ENCODE results near the gene ATP1B2.

The ATP1B2 gene

DNA sequence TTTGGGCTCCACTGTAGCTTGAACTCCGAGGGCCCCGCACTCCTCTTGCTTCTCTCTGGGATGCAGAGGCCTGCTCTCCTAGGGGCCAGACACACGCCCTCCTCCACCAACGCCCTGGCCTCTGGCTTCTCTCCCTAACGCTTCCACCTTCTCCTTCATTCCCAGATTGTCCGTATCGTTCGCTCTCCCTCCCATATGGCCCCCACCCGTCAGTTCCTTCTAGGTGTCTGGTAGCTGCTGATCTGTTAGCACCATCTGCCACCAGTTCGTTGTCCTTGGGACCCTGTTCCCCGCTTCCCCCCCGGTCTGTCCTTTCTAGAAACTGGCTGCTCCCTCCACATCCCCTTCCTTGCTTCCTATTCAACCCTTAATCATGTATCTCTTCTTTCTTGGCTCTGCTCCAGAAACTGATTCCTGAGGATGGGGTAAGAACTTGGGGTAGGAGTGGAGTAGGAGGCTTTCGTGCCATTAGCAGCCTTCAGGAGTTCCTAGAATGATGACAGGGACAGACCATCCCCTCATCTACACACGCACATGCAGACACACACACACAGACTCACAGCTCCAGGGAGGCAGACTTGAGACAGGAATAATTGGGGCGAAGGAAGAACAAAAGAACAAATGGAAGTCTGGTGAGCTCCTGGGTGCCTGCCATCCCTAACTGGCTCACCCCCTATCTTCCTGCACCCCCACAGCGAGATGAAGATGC lies 4.3 kb downstream of the ATP1B2 start:
- TF ChIP-seq CEBPB (IDR thresholded peaks at IDR 0.05): no peak
- no peak for TF ChIP-seq TAF1 (IDR thresholded peaks at IDR 0.05; ENCODE audit: low read depth)
- no peak for TF ChIP-seq TCF12 (IDR thresholded peaks at IDR 0.05; ENCODE audit: low read depth)
- TF ChIP-seq CREB1 (IDR thresholded peaks at IDR 0.05; ENCODE audit: low read depth): no peak
- TF ChIP-seq ZBTB7A (IDR thresholded peaks at IDR 0.05; ENCODE audit: low read depth): no peak
- no peak for TF ChIP-seq YY1 (IDR thresholded peaks at IDR 0.05; ENCODE audit: low read depth)
- no peak for TF ChIP-seq FOXM1 (IDR thresholded peaks at IDR 0.05; ENCODE audit: borderline replicate concordance, low read depth)
- no peak for TF ChIP-seq TEAD4 (IDR thresholded peaks at IDR 0.05)
- no peak for TF ChIP-seq EP300 (IDR thresholded peaks at IDR 0.05; ENCODE audit: borderline replicate concordance)
- TF ChIP-seq NFIC (IDR thresholded peaks at IDR 0.05): no peak
- TF ChIP-seq MAX (IDR thresholded peaks at IDR 0.05): no peak
- TF ChIP-seq, protein P1, sequence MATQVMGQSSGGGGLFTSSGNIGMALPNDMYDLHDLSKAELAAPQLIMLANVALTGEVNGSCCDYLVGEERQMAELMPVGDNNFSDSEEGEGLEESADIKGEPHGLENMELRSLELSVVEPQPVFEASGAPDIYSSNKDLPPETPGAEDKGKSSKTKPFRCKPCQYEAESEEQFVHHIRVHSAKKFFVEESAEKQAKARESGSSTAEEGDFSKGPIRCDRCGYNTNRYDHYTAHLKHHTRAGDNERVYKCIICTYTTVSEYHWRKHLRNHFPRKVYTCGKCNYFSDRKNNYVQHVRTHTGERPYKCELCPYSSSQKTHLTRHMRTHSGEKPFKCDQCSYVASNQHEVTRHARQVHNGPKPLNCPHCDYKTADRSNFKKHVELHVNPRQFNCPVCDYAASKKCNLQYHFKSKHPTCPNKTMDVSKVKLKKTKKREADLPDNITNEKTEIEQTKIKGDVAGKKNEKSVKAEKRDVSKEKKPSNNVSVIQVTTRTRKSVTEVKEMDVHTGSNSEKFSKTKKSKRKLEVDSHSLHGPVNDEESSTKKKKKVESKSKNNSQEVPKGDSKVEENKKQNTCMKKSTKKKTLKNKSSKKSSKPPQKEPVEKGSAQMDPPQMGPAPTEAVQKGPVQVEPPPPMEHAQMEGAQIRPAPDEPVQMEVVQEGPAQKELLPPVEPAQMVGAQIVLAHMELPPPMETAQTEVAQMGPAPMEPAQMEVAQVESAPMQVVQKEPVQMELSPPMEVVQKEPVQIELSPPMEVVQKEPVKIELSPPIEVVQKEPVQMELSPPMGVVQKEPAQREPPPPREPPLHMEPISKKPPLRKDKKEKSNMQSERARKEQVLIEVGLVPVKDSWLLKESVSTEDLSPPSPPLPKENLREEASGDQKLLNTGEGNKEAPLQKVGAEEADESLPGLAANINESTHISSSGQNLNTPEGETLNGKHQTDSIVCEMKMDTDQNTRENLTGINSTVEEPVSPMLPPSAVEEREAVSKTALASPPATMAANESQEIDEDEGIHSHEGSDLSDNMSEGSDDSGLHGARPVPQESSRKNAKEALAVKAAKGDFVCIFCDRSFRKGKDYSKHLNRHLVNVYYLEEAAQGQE (IDR thresholded peaks at IDR 0.05; ENCODE audit: low read depth): no peak

DNA sequence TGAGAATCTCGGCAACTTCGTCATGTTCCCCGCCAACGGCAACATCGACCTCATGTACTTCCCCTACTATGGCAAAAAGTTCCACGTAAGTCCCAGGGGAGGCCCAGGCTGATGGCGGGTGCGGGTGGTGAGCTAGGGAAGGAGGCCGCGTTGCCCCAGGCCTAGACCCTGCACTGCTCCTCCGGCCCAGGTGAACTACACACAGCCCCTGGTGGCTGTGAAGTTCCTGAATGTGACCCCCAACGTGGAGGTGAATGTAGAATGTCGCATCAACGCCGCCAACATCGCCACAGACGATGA lies 4.8 kb downstream of the ATP1B2 start:
- no peak for TF ChIP-seq EP300 (IDR thresholded peaks at IDR 0.05; ENCODE audit: borderline replicate concordance)
- TF ChIP-seq EGR1 (IDR thresholded peaks at IDR 0.05): no peak
- TF ChIP-seq YY1 (IDR thresholded peaks at IDR 0.05; ENCODE audit: low read depth): no peak

- no peak for TF ChIP-seq TEAD4 (IDR thresholded peaks at IDR 0.05)
Measured at GRCh38 chr17:7656958-7657609, 6.4 kb downstream of the ATP1B2 start.

DNA sequence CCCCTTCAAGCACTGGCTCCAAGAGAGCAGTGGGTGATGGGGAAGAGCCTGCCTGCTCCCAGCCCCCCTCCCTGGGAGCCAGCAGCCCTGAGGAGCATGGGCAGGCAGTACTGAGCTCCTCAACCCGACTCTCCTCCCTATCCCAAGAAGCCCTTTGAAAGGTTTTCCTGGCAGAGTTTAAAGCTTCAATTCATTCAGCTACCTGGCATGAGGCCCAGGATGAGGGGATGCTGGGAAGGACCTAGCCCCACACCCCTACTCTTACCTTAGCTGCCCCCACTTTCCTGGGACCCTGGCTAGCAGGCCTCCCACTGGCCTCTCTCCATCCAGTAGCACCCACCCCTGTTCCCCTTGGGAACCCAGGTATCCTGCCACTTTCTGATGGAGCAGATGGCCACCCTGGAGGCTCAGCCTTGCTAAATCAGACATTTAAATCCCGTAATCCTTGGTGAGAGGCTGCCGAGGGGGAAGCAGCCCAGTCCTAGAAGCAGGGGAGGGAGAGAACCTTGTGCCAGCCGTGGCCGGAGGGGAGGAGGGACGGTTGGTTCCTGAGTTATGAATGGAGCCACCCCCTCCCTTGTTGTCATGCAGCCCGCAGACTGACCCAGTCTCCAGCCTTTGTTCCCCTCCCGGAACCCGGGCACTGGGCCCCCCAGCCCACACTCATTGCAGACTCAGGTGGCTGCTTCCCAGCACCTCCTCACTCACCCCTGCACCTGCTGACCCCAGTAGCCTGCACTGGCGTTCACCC lies 17.1 kb downstream of the ATP1B2 start:
- no peak for TF ChIP-seq NFIC (IDR thresholded peaks at IDR 0.05)
- TF ChIP-seq CREB1 (IDR thresholded peaks at IDR 0.05; ENCODE audit: low read depth): no peak
- TF ChIP-seq RAD21 (IDR thresholded peaks at IDR 0.05; ENCODE audit: low read depth): no peak
- TF ChIP-seq ZBTB7A (IDR thresholded peaks at IDR 0.05; ENCODE audit: low read depth): no peak
- TF ChIP-seq CEBPB (IDR thresholded peaks at IDR 0.05): no peak
- no peak for TF ChIP-seq YY1 (IDR thresholded peaks at IDR 0.05; ENCODE audit: low read depth)
- TF ChIP-seq, protein P1 (IDR thresholded peaks at IDR 0.05; ENCODE audit: low read depth): no peak
- TF ChIP-seq EP300 (IDR thresholded peaks at IDR 0.05; ENCODE audit: borderline replicate concordance): no peak
- TF ChIP-seq TCF12 (IDR thresholded peaks at IDR 0.05; ENCODE audit: low read depth): no peak
- no peak for TF ChIP-seq TAF1 (IDR thresholded peaks at IDR 0.05; ENCODE audit: low read depth)
- no peak for TF ChIP-seq EGR1 (IDR thresholded peaks at IDR 0.05)
- TF ChIP-seq MAX (IDR thresholded peaks at IDR 0.05): no peak
- TF ChIP-seq FOXM1 (IDR thresholded peaks at IDR 0.05; ENCODE audit: borderline replicate concordance, low read depth): no peak
- TF ChIP-seq USF1 (IDR thresholded peaks at IDR 0.05): no peak
- no peak for TF ChIP-seq TEAD4 (IDR thresholded peaks at IDR 0.05)

DNA sequence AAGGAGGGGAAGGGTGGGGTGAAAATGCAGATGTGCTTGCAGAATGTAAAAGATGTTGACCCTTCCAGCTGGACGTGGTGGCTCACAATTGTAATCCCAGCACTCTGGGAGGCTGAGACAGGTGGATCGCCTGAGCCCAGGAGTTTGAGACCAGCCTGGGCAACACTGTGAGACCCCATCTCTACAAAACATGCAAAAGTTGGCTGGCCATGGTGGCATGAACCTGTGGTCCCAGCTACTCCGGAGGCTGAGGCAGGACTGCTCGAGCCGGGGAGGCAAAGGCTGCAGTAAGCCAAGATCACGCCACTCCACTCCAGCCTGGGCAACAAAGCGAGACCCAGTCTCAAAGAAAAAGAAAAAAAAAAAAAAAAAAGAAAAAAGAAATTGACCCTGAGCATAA lies 17.8 kb downstream of the ATP1B2 start:
- TF ChIP-seq CEBPB (IDR thresholded peaks at IDR 0.05) (no peak), FOXM1 (IDR thresholded peaks at IDR 0.05; ENCODE audit: borderline replicate concordance, low read depth) (no peak), EP300 (IDR thresholded peaks at IDR 0.05; ENCODE audit: borderline replicate concordance) (no peak), TAF1 (IDR thresholded peaks at IDR 0.05; ENCODE audit: low read depth) (no peak), EGR1 (IDR thresholded peaks at IDR 0.05) (no peak), TEAD4 (IDR thresholded peaks at IDR 0.05) (no peak), TCF12 (IDR thresholded peaks at IDR 0.05; ENCODE audit: low read depth) (no peak), CREB1 (IDR thresholded peaks at IDR 0.05; ENCODE audit: low read depth) (no peak), YY1 (IDR thresholded peaks at IDR 0.05; ENCODE audit: low read depth) (no peak), RAD21 (IDR thresholded peaks at IDR 0.05; ENCODE audit: low read depth) (no peak), ZBTB7A (IDR thresholded peaks at IDR 0.05; ENCODE audit: low read depth) (no peak), USF1 (IDR thresholded peaks at IDR 0.05) (no peak), MAX (IDR thresholded peaks at IDR 0.05) (no peak), NFIC (IDR thresholded peaks at IDR 0.05) (no peak)
- TF ChIP-seq, protein P1 (IDR thresholded peaks at IDR 0.05; ENCODE audit: low read depth): no peak

Data from Ishikawa (cell line).